Thoracic aorta (tissue), 2 donors: ENCODE data around the gene ZIC2. TPM values are rescaled to one million over a fixed set of nuclear protein-coding genes. Genes with fewer than 3 reads are reported as not detected.
A peak's percentile ranks its signal among the peaks of the same experiment; 100 is the strongest.

Experiments
- ATAC-seq: fragments of 150-250 bp; one replicate; pipeline ENCODE4 v1.8.0; 2017; ENCODE audit warnings: low read depth; ENCODE audit not compliant: insufficient number of reproducible peaks, low FRiP score
- DNase-seq: peaks from one replicate; pipeline ENCODE4 v3.0.0-alpha.2; 2020; ENCODE audit warnings: low spot score
- H3K27ac ChIP-seq, 2 donors: fragments of 200-600 bp; sonication (generic); 1 replicate in 1 of 2; 2 replicates in 1 of 2; pipeline ENCODE4 v1.5.1; 2016; ENCODE audit warnings: mild to moderate bottlenecking in 2 of 2, moderate library complexity in 2 of 2
- H3K27me3 ChIP-seq: fragments of 200-600 bp; sonication (generic); replicated peaks from 2 replicates; pipeline ENCODE4 v1.6.0; 2016; ENCODE audit warnings: mild to moderate bottlenecking; ENCODE audit not compliant: insufficient read depth
- H3K36me3 ChIP-seq: fragments of 200-600 bp; sonication (generic); one replicate; pipeline ENCODE4 v1.5.1; 2016
- H3K4me1 ChIP-seq, 2 donors: fragments of 200-600 bp; sonication (generic); 1 replicate in 1 of 2; 2 replicates in 1 of 2; pipeline versions ENCODE4 v1.5.1 to v1.6.0; 2016; ENCODE audit warnings: low read depth in 2 of 2, mild to moderate bottlenecking in 1 of 2; ENCODE audit not compliant: control insufficient read depth in 1 of 2
- H3K4me3 ChIP-seq: fragments of 200-600 bp; sonication (generic); 2 replicates; pipeline ENCODE4 v1.5.1; 2016; ENCODE audit warnings: mild to moderate bottlenecking
- H3K9me3 ChIP-seq: fragments of 200-600 bp; sonication (generic); 2 replicates; pipeline ENCODE4 v1.5.1; 2016
- total RNA-seq, 2 donors: library from RNA; depleted of rRNA; stranded (reverse); fragments of >200 nt; gene quantifications; one replicate each; pipeline versions ENCODE4 v1.1.0 to v1.2.3, GENCODE V29; 2016
- TF ChIP-seq, protein P1 (sequence below): fragments of 200-600 bp; sonication (generic); IDR thresholded peaks from one replicate; pipeline ENCODE4 v1.5.1; 2019; ENCODE audit warnings: antibody characterized with exemption

Gene ZIC2
- total RNA-seq, 2 donors from 2014 or later = not detected

DNA sequence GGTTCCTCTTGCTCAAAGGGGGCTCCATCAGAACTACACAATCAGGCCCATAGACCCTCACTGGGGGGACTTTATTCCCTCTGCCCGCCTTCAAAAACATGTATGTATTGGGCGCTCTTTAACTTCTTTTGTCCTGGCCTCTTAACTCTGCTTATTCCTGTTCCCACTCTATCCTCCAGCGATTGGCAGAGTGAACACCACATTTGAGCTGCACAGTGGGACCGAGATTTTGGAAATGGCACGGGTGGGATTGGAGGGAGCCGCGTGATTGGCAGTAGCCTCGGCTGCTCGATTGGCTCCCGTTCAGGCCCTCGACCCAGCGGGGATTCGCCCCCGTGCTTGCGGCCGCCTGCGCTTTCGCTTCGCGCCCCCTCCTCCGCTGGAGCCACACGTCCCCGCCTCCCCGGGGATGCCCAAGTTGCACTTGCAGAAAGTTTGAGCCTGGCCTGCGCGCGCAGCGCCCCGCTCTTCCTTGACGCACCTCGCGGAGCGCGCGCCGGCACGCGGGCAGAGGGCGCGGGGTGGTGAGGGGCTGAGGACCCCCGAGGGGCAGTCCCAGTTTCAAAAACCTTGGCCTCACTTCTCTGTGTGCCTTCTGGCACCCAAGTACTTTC, 9.9 kb upstream of the ZIC2 start, which contains the start of gene ZIC5:
Gene ZIC5, minus strand, starts transcription at position 192 of the 614 bp plus-strand sequence. Its CDS starts 164 bp downstream, at position 28.
- H3K27me3 ChIP-seq = peaks cover 54% of the 10 kb centered on the region
- TF ChIP-seq, protein P1, sequence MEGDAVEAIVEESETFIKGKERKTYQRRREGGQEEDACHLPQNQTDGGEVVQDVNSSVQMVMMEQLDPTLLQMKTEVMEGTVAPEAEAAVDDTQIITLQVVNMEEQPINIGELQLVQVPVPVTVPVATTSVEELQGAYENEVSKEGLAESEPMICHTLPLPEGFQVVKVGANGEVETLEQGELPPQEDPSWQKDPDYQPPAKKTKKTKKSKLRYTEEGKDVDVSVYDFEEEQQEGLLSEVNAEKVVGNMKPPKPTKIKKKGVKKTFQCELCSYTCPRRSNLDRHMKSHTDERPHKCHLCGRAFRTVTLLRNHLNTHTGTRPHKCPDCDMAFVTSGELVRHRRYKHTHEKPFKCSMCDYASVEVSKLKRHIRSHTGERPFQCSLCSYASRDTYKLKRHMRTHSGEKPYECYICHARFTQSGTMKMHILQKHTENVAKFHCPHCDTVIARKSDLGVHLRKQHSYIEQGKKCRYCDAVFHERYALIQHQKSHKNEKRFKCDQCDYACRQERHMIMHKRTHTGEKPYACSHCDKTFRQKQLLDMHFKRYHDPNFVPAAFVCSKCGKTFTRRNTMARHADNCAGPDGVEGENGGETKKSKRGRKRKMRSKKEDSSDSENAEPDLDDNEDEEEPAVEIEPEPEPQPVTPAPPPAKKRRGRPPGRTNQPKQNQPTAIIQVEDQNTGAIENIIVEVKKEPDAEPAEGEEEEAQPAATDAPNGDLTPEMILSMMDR = no peak
- no peaks in the 10 kb centered on the region for H3K9me3 ChIP-seq
- H3K27ac ChIP-seq = peak within 1 kb of the TSS in 1 of 2 donors; percentile 17
- H3K4me3 ChIP-seq = peak within 1 kb of the TSS; percentile 56
- H3K4me1 ChIP-seq = peaks cover 19 to 35% of the 10 kb centered on the region in 2 donors
- ATAC-seq = no peak
- DNase-seq = no peak
- no peaks in the 10 kb centered on the region for H3K36me3 ChIP-seq

DNA sequence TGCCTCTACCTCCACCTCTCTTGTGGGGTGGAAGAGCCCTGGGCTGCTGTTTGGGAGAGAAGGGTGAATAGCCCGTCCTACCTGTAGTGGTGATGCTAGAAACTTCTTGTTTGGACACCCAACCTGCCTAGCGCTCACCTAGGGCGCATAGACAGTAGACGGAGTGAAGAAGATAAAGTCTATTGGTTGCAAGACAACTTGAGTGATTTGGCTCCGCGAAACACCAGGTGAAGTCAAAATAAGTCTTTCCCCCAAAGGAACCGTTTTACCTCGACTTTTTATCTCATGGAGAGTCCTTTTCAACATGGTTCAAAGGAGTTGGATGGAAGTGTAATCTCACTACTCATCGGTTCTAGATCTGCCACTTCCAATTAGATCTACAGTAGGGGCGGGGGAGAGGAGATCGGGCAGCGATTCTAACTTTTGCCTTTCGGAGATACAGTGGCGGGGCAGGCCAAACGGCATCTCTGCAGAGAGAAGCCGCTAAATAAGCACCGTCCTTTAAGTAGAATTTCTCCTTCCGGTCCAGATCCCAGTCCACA, 9.3 kb upstream of the ZIC2 start:
- Histone ChIP-seq H3K27me3 (peaks cover 58% of the 10 kb centered on the region), H3K9me3 (no peaks in the 10 kb centered on the region)
- ATAC-seq = no peak

DNA sequence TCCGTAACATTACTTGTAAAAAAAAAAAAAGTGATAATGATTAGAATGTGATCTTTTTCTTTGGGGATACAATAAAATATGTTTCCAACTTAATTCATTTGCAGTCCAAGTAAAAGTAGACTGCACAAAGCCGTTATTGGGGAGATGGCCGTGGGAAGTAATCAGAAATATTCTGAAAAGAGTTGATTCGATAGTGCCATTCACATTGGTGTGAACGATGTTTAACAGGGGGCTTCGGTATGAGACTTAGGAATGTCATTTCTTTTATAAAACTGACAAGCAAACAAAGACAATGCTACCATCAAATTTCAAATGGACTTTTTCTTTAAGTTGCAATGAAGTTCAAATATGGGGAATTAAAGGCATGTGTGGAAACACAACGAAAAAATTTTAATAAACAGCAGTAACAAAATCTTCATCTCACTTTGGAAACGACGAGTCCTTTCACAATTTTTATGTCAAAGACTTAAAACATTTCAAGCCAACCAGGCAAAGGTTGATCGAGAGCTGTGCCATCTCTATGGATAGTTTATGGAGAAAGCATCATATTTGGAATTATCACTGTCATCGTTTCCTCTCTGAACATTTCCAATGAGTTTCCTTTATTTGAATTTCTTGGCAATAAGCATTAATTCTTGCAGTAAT, 8.3 kb upstream of the ZIC2 start:
- TF ChIP-seq, protein P1 = no peak
- Histone ChIP-seq H3K27ac (no peak overlapping the region), H3K9me3 (no peaks in the 10 kb centered on the region), H3K36me3 (no peaks in the 10 kb centered on the region), H3K4me1 (peaks cover 19 to 32% of the 10 kb centered on the region in 2 donors), H3K27me3 (peaks cover 60% of the 10 kb centered on the region), H3K4me3 (no peak overlapping the region)
- ATAC-seq (no peak), DNase-seq (no peak)

More for the DNA sequence above, 9.3 kb upstream of the ZIC2 start:
- Histone ChIP-seq H3K27ac (peak overlapping the region in 1 of 2 donors; percentile 17), H3K36me3 (no peaks in the 10 kb centered on the region), H3K4me1 (peaks cover 19 to 35% of the 10 kb centered on the region in 2 donors), H3K4me3 (no peak overlapping the region)
- no peak for DNase-seq
- TF ChIP-seq, protein P1 = no peak

GRCh38 chr13:99973808-99974185, 7.8 kb upstream of the ZIC2 start:
- DNase-seq = no peak
- H3K4me1 ChIP-seq = peaks cover 14 to 27% of the 10 kb centered on the region in 2 donors
- no peak for ATAC-seq
- no peak overlapping the region for H3K4me3 ChIP-seq
- TF ChIP-seq, protein P1 = no peak
- no peaks in the 10 kb centered on the region for H3K9me3 ChIP-seq
- H3K27me3 ChIP-seq = peaks cover 63% of the 10 kb centered on the region
- H3K36me3 ChIP-seq = no peaks in the 10 kb centered on the region
- H3K27ac ChIP-seq = no peak overlapping the region

DNA sequence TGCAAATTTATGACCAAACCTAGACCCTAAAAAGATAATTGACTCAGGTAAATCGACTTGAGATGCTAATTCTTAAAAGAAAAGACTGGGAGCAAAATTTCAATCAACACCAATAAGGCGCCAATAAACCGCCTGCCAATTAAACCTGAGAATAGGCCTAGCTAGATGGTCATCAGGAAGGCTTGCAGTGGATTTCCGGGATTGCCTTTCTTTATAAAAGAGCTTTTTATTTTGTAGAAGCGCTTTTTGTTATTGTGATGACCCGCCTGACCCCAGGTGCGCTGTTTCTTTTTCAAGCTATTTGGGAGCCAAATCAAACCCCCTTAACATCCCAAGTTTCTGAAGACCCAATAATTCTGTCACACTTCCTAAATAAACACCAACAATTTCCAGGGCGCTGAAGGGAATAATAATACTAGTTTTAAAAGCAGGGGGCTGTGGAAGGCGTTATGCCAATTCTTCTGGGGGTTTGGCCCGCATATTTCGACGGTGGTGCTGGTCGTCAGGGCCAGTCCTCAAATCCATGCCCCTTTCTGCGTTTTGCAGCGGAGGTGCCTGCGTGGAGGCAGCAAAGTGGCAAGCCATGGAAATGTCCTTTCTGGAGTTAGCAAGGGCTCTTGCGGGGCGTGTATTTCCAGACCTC, 7.2 kb upstream of the ZIC2 start:
- Histone ChIP-seq H3K4me3 (no peak overlapping the region), H3K36me3 (no peaks in the 10 kb centered on the region), H3K27ac (no peak overlapping the region), H3K4me1 (peaks cover 11 to 26% of the 10 kb centered on the region in 2 donors), H3K9me3 (no peaks in the 10 kb centered on the region), H3K27me3 (peaks cover 68% of the 10 kb centered on the region)
- no peak for ATAC-seq
- no peak for DNase-seq
- TF ChIP-seq, protein P1 = no peak
